ENCODE measurements around the gene FBXL3. TPM values are rescaled to one million over a fixed set of nuclear protein-coding genes. Genes with fewer than 3 reads are reported as not detected.
A peak's percentile ranks its signal among the peaks of the same experiment; 100 is the strongest.

Gene FBXL3
- total and polyA plus RNA-seq, 3 experiments from 2014 or later: 34.5 to 45.0 (median 41.7) TPM

DNA sequence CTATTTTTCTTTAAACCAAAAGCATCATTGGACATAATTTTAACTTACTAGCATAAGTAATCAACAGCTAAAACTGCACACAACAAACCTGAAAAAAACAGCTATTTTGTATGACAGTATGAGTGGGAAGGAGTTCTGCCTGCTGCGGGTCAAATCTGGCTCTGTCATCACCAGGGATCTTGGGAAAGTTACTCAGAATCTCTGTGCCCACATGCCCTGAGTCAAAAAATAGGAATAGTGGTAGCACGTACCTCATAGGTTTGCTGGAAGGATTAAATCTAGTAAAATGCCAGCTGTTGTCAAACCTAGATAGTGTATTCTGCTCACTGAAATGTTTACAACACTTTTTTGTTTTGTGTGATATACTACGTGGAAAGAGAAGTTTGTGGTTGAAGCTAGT, 33.9 kb downstream of the FBXL3 start:
- Histone ChIP-seq H3K36me3 (ENCODE audit: insufficient read depth, low read length) (no peaks in the 10 kb centered on the region), H3K27ac (ENCODE audit: low read depth, low read length) (peak overlapping the region; percentile 96), H3K4me3 (ENCODE audit: low read length) (peak overlapping the region; percentile 91), H3K4me1 (ENCODE audit: insufficient read depth, low read length) (peaks cover 31% of the 10 kb centered on the region), H3K9me3 (ENCODE audit: low read length) (no peaks in the 10 kb centered on the region), H3K27me3 (ENCODE audit: insufficient read depth, low read length, poor library complexity, severe bottlenecking) (peaks cover 13% of the 10 kb centered on the region)
- ChIA-PET POLR2A (interaction anchor here (0.6 to 3.9 kb wide), 7 partner anchors 9 to 1373 kb away, joined by 3 to 95 read pairs (median 4); partner anchors contain the start of genes FBXL3 and KCTD12), CTCF (interaction anchor here (1.0 to 8.8 kb wide), 6 partner anchors 9 to 33 kb away, joined by 3 to 71 read pairs (median 14); partner anchors contain the start of gene FBXL3)
- DNase-seq: no peak
- H3K9me3 Mint-ChIP-seq: no peaks in the 10 kb centered on the region
- peak overlapping the region; percentile 90 to 98 (median 95) for H3K4me3 Mint-ChIP-seq
- peaks cover 0 to 24% (median 4%) of the 10 kb centered on the region in 3 donors for H3K36me3 Mint-ChIP-seq
- H3K27me3 Mint-ChIP-seq: peaks cover 5 to 8% of the 10 kb centered on the region in 2 donors
- peak overlapping the region in 7 of 8 donors; percentile 95 to 100 (median 99) for H3K27ac Mint-ChIP-seq
- peaks cover 40 to 61% (median 44%) of the 10 kb centered on the region in 3 donors for H3K4me1 Mint-ChIP-seq

DNA sequence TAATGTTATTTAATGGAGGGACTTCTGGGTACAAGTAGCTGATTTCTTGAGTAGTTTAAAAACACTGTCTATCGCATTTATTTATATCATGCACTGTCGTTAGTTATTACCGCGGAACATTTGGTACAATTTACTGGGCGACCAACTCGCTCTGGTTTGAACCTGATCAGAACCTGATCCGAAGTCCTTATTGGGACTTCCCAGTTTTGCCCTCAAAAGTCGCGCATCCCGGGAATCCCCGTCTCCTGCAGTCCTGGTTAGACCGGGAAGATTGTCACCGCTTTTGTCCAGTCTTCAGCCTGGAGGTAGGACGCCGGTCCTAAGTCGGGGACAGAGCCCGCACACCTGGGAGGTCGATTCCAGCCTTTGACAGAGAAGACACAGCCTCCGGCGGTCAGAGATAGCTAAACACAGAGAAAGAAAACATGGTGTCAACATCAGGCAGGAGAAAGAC, 34.4 kb downstream of the FBXL3 start:
- CTCF ChIA-PET: interaction anchor here (1.0 to 8.8 kb wide), 6 partner anchors 8 to 34 kb away, joined by 3 to 71 read pairs (median 14); partner anchors contain the start of gene FBXL3
- H3K27ac ChIP-seq (ENCODE audit: low read depth, low read length): peak overlapping the region; percentile 96
- no peaks in the 10 kb centered on the region for H3K9me3 Mint-ChIP-seq
- DNase-seq: peak in 2 of 5 donors; percentile 8 to 50
- POLR2A ChIA-PET: interaction anchor here (0.9 to 3.9 kb wide), 8 partner anchors 9 to 1231 kb away, joined by 3 to 95 read pairs (median 5); partner anchors contain the start of genes FBXL3, KCTD12 and MYCBP2
- H3K4me3 Mint-ChIP-seq: peak overlapping the region; percentile 90 to 98 (median 95)
- H3K27me3 ChIP-seq (ENCODE audit: insufficient read depth, low read length, poor library complexity, severe bottlenecking): peaks cover 14% of the 10 kb centered on the region
- peak overlapping the region; percentile 91 for H3K4me3 ChIP-seq (ENCODE audit: low read length)
- no peaks in the 10 kb centered on the region for H3K9me3 ChIP-seq (ENCODE audit: low read length)
- H3K4me1 ChIP-seq (ENCODE audit: insufficient read depth, low read length): peaks cover 31% of the 10 kb centered on the region
- H3K4me1 Mint-ChIP-seq: peaks cover 40 to 60% (median 44%) of the 10 kb centered on the region in 3 donors
- H3K27me3 Mint-ChIP-seq: peaks cover 9 to 12% of the 10 kb centered on the region in 2 donors
- H3K36me3 Mint-ChIP-seq: peaks cover 0 to 22% (median 4%) of the 10 kb centered on the region in 3 donors
- peak overlapping the region; percentile 95 to 100 (median 100) for H3K27ac Mint-ChIP-seq
- no peaks in the 10 kb centered on the region for H3K36me3 ChIP-seq (ENCODE audit: insufficient read depth, low read length)

DNA sequence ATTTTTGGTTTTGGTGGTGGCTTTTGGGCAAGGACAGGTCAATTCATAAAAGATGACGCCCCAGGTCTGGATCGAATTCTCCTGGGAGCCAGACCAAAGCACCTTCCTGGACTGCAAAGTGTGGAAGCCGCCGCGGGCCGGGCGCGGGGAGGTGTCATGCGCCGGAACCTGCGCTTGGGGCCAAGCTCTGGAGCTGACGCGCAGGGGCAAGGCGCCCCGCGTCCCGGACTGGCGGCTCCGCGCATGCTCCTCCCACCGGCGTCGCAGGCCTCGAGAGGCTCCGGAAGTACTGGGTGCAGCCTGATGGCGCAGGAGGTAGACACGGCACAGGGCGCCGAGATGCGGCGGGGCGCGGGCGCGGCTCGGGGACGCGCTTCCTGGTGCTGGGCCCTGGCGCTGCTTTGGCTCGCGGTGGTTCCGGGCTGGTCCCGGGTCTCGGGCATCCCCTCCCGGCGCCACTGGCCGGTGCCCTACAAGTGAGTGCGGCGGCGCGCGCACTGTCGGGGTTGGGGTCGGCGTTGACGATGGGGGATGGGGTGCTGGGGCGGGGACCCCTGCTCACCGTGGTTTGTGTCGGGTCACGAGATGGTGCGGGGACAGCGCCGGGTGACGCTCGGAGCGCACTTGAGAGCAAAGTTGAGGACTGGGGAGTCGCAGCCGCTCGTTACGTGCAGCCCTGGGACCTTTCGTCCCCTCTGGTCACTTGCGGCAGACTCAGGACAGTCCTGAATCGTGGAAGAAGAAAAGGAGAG, 35.0 kb downstream of the FBXL3 start, which contains the start of gene CLN5:
Gene CLN5 (plus strand): TSS at position 286 of the 752 bp plus-strand sequence. CDS start 18 bp downstream, at position 304.
- peak within 1 kb of the TSS; percentile 91 for H3K4me3 ChIP-seq (ENCODE audit: low read length)
- peaks cover 12 to 15% of the 10 kb centered on the region in 2 donors for H3K27me3 Mint-ChIP-seq
- no peaks in the 10 kb centered on the region for H3K36me3 ChIP-seq (ENCODE audit: insufficient read depth, low read length)
- POLR2A ChIA-PET: interaction anchor here (0.6 to 3.9 kb wide), 12 partner anchors 10 to 1230 kb away, joined by 3 to 95 read pairs (median 5); partner anchors contain the start of genes FBXL3, KCTD12 and MYCBP2
- CTCF ChIA-PET: interaction anchor here (0.6 to 8.8 kb wide), 7 partner anchors 8 to 333 kb away, joined by 3 to 71 read pairs (median 7); partner anchors contain the start of gene FBXL3
- peaks cover 31% of the 10 kb centered on the region for H3K4me1 ChIP-seq (ENCODE audit: insufficient read depth, low read length)
- H3K9me3 ChIP-seq (ENCODE audit: low read length): no peaks in the 10 kb centered on the region
- DNase-seq: peak; percentile 93 to 97 (median 96)
- H3K27ac ChIP-seq (ENCODE audit: low read depth, low read length): peak within 1 kb of the TSS; percentile 96
- peak within 1 kb of the TSS; percentile 98 to 100 (median 100) for H3K27ac Mint-ChIP-seq
- H3K9me3 Mint-ChIP-seq: no peaks in the 10 kb centered on the region
- peaks cover 40 to 57% (median 44%) of the 10 kb centered on the region in 3 donors for H3K4me1 Mint-ChIP-seq
- H3K27me3 ChIP-seq (ENCODE audit: insufficient read depth, low read length, poor library complexity, severe bottlenecking): peaks cover 14% of the 10 kb centered on the region
- H3K4me3 Mint-ChIP-seq: peak within 1 kb of the TSS; percentile 90 to 98 (median 95)
- H3K36me3 Mint-ChIP-seq: peaks cover 0 to 19% (median 4%) of the 10 kb centered on the region in 3 donors

DNA sequence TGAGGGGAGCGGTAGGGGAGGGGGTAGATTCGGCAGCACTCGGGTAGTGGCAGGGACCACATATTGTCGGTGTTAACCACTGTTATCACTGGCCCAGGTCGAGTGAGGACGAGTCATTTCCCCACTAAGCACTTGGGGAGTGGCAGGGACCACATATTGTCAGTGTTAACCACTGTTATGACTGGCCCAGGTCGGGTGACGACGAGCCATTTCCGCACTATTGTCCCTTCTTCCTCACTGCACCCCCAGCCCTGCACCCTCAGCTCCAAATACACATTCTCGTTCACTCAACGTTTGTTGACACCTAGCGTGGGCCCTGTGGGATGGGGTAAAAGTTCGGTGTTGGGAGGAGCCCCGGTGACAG, 35.5 kb downstream of the FBXL3 start:
- H3K9me3 Mint-ChIP-seq: no peaks in the 10 kb centered on the region
- Histone ChIP-seq H3K36me3 (ENCODE audit: insufficient read depth, low read length) (no peaks in the 10 kb centered on the region), H3K27ac (ENCODE audit: low read depth, low read length) (peak overlapping the region; percentile 96), H3K4me1 (ENCODE audit: insufficient read depth, low read length) (peaks cover 31% of the 10 kb centered on the region), H3K27me3 (ENCODE audit: insufficient read depth, low read length, poor library complexity, severe bottlenecking) (peaks cover 14% of the 10 kb centered on the region), H3K4me3 (ENCODE audit: low read length) (peak overlapping the region; percentile 91), H3K9me3 (ENCODE audit: low read length) (no peaks in the 10 kb centered on the region)
- ChIA-PET CTCF (interaction anchor here (0.6 to 8.8 kb wide), 5 partner anchors 11 to 334 kb away, joined by 3 to 71 read pairs (median 20); partner anchors contain the start of gene FBXL3), POLR2A (interaction anchor here (0.6 to 3.9 kb wide), 10 partner anchors 10 to 1230 kb away, joined by 3 to 95 read pairs (median 5); partner anchors contain the start of genes FBXL3, KCTD12 and MYCBP2)
- peaks cover 0 to 15% (median 2%) of the 10 kb centered on the region in 3 donors for H3K36me3 Mint-ChIP-seq
- DNase-seq: peak in 4 of 5 donors; percentile 72 to 95 (median 86)
- H3K4me3 Mint-ChIP-seq: peak overlapping the region; percentile 90 to 98 (median 95)
- H3K4me1 Mint-ChIP-seq: peaks cover 40 to 52% (median 44%) of the 10 kb centered on the region in 3 donors
- H3K27me3 Mint-ChIP-seq: peaks cover 13 to 21% of the 10 kb centered on the region in 2 donors
- H3K27ac Mint-ChIP-seq: peak overlapping the region; percentile 98 to 100 (median 100)

DNA sequence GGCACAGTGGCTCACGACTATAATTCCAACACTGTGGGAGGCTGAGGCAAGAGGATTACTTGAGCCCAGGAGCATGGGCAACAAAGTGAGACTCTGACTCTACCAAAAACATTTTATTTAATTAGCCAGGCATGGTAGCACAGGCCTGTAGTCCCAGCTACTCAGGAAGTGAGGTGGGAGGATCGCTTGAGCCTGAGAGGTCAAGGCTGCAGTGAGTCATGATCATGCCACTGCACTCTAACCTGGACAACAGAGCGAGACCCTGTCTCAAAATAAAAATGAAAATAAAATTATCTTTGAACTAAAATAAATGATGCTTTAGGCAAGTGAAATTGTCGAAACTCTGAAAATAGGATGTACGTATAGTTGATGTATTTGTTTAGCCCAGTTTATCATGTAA, 43.3 kb downstream of the FBXL3 start:
- no peak for DNase-seq
- Histone ChIP-seq H3K27ac (ENCODE audit: low read depth, low read length) (no peak overlapping the region), H3K36me3 (ENCODE audit: insufficient read depth, low read length) (no peaks in the 10 kb centered on the region), H3K4me3 (ENCODE audit: low read length) (no peak overlapping the region), H3K4me1 (ENCODE audit: insufficient read depth, low read length) (no peaks in the 10 kb centered on the region), H3K27me3 (ENCODE audit: insufficient read depth, low read length, poor library complexity, severe bottlenecking) (peaks cover 17% of the 10 kb centered on the region), H3K9me3 (ENCODE audit: low read length) (no peaks in the 10 kb centered on the region)
- Mint-ChIP-seq H3K27ac (no peak overlapping the region), H3K27me3 (peaks cover 35 to 69% of the 10 kb centered on the region in 2 donors), H3K36me3 (no peaks in the 10 kb centered on the region), H3K4me3 (no peak overlapping the region), H3K4me1 (peaks cover 4 to 8% (median 5%) of the 10 kb centered on the region in 3 donors), H3K9me3 (peaks cover 0 to 2% (median 0%) of the 10 kb centered on the region in 5 donors)
- POLR2A ChIA-PET: no interaction called here
- CTCF ChIA-PET: interaction anchor here (1.4 kb wide), 1 partner anchor 9 kb away, joined by 3 read pairs; no protein-coding TSS in a partner anchor

DNA sequence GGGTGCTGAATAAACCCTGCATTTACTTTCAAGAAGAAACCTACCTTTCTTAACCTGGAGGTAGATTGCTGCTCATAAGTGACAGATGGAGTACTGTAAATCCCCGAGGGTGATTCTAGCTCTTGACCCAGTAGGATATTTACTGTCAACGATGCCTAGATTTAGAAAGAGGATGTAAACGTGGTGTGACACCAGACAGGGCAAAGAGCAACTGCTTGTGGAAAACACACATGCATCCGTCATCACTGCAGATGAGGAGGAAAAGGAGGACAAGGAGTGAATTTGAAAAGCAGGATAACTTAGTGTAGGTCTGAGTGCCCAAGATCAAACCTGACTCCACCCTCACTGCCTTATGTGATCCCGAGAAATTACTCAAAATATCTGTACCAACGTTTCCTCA, 44.9 kb downstream of the FBXL3 start:
- H3K4me1 ChIP-seq (ENCODE audit: insufficient read depth, low read length): no peaks in the 10 kb centered on the region
- Mint-ChIP-seq H3K27me3 (peaks cover 26 to 69% of the 10 kb centered on the region in 2 donors), H3K36me3 (no peaks in the 10 kb centered on the region), H3K27ac (no peak overlapping the region), H3K9me3 (peaks cover 0 to 2% (median 0%) of the 10 kb centered on the region in 5 donors), H3K4me3 (no peak overlapping the region), H3K4me1 (peaks cover 1 to 11% (median 5%) of the 10 kb centered on the region in 3 donors)
- H3K9me3 ChIP-seq (ENCODE audit: low read length): no peaks in the 10 kb centered on the region
- H3K4me3 ChIP-seq (ENCODE audit: low read length): no peak overlapping the region
- ChIA-PET CTCF (interaction anchor here (3.0 kb wide), 1 partner anchor 19 kb away, joined by 21 read pairs; no protein-coding TSS in a partner anchor), POLR2A (no interaction called here)
- no peak overlapping the region for H3K27ac ChIP-seq (ENCODE audit: low read depth, low read length)
- peaks cover 10% of the 10 kb centered on the region for H3K27me3 ChIP-seq (ENCODE audit: insufficient read depth, low read length, poor library complexity, severe bottlenecking)
- DNase-seq: no peak
- no peaks in the 10 kb centered on the region for H3K36me3 ChIP-seq (ENCODE audit: insufficient read depth, low read length)

DNA sequence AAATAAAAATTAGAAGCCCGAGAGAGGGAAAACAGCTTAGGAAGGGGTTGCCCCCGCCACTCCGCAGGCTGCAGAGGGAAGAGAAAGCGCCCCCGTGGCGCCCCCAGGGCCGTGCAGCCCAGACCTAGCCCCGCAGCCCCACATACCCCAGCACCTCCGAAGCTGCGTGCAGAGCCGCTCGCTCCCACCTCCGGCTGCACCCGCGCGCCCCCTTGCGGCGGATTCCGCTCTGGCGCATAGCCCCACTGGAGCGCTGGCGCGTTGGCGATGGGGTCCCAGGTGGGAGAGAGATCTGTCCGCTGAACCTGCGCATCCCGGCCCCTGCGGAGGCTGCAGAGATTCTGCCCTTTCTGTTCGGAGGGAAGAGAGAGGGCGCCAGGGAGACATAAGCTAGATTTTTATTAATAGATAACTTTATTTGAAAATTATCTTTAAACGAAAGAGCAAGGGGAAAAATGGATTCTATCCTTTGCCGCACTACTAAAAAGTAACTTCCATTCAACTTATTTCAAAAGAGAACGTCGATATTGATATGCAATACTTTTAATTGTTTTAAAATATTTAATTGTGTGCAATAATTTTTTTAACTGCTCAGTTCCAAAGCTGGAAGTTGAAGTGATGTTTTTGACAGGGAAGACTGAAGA, 46.8 kb downstream of the FBXL3 start:
- peak overlapping the region in 3 of 7 donors; percentile 13 to 44 (median 34) for H3K4me3 Mint-ChIP-seq
- peaks cover 0 to 2% (median 0%) of the 10 kb centered on the region in 5 donors for H3K9me3 Mint-ChIP-seq
- no peak overlapping the region for H3K27ac Mint-ChIP-seq
- no peaks in the 10 kb centered on the region for H3K36me3 Mint-ChIP-seq
- ChIA-PET POLR2A (interaction anchor here (0.9 to 1.4 kb wide), 2 partner anchors 11 to 95 kb away, joined by 3 to 7 read pairs; partner anchors contain the start of gene CLN5), CTCF (interaction anchor here (0.6 to 6.0 kb wide), 22 partner anchors 9 to 1447 kb away, joined by 3 to 71 read pairs (median 4); partner anchors contain the start of genes CLN5, FBXL3 and KCTD12)
- H3K27me3 Mint-ChIP-seq: peaks cover 20 to 60% of the 10 kb centered on the region in 2 donors
- Histone ChIP-seq H3K4me1 (ENCODE audit: insufficient read depth, low read length) (no peaks in the 10 kb centered on the region), H3K9me3 (ENCODE audit: low read length) (no peaks in the 10 kb centered on the region), H3K27ac (ENCODE audit: low read depth, low read length) (no peak overlapping the region), H3K4me3 (ENCODE audit: low read length) (no peak overlapping the region), H3K27me3 (ENCODE audit: insufficient read depth, low read length, poor library complexity, severe bottlenecking) (peaks cover 10% of the 10 kb centered on the region), H3K36me3 (ENCODE audit: insufficient read depth, low read length) (no peaks in the 10 kb centered on the region)
- peak; percentile 75 to 87 (median 83) for DNase-seq
- H3K4me1 Mint-ChIP-seq: peaks cover 5 to 21% (median 14%) of the 10 kb centered on the region in 3 donors
